ENCODE data around the gene USP9X. TPM values are rescaled to one million over a fixed set of nuclear protein-coding genes. Genes with fewer than 3 reads are reported as not detected.
"Not testable (repeated sequence)": the region's sequence is repeated elsewhere in the genome, so short reads cannot be mapped to it uniquely, and the experiment has no call there.

USP9X gene
- total RNA-seq, 2 experiments from 2014 or later: 44.9 to 47.3 TPM

DNA sequence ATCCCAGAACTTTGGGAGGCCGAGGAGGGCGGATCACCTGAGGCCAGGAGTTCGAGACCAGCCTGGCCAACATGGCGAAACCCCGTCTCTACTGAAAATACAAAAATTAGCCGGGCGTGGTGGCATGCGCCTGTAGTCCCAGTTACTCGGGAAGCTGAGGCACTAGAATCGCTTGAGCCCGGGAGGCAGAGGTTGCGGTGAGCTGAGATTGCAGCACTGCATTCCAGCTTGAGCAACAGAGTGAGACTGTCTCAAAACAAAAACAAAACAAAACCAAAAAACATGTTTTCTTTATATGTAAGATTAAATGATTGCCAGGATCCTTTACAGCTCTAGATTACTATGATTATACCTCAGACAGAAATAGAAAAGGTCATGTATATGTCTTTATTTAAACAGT lies 66.5 kb downstream of the USP9X start:
- peaks cover 20% of the 10 kb centered on the region for H3K36me3 Mint-ChIP-seq
- H3K4me3 Mint-ChIP-seq; ATAC-seq; H3K4me1 Mint-ChIP-seq; H3K9me3 Mint-ChIP-seq (ENCODE audit: low read depth); CTCF ChIA-PET; DNase-seq; H3K27me3 Mint-ChIP-seq; H3K27ac Mint-ChIP-seq: not testable (repeated sequence)

DNA sequence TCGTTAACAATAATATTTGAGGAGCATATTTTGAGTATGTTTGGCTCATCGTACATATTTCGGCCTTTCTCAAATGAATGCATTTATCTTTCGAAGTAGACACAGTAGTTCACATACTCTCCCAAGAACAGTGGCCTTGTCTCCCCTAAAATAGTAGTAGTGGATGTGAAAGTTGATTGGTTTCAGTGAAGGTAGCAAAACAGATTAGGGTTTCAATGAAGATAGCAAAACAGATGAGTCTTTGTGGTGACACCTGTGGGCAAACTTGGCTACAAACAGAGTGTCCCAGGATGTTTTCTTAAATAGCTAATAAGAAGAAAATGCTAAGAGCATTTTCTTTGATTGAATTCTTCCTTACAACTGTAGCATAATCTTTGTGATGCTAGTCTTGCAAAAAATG lies 67.0 kb downstream of the USP9X start:
- no peak for DNase-seq
- H3K27me3 Mint-ChIP-seq: no peaks in the 10 kb centered on the region
- CTCF ChIA-PET: no interaction called here

DNA sequence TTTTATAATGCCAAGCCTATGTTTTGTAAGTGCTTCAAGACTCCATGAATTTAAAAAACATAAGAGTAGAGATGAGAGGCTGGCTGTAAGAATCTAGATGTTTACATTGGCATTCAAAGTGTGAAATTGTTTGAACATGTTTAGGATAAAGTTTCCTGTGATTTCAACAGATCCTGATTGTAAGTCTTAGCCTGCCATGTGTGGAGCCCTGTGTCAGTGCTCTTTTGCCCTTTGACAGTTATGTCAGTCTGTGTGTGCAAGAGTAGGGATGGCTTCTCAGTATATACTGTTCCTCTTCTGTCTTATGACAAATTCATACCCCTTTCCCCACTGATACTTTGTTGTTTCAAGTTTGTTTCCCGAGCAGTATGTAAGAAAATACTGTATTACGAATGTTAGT lies 68.2 kb downstream of the USP9X start:
- CTCF ChIA-PET: no interaction called here
- Mint-ChIP-seq H3K4me1 (peaks cover 2% of the 10 kb centered on the region), H3K27ac (no peak overlapping the region), H3K36me3 (peaks cover 26% of the 10 kb centered on the region), H3K9me3 (ENCODE audit: low read depth) (no peaks in the 10 kb centered on the region), H3K4me3 (no peak overlapping the region), H3K27me3 (no peaks in the 10 kb centered on the region)
- DNase-seq (no peak), ATAC-seq (no peak)

More for the DNA sequence above, 67.0 kb downstream of the USP9X start:
- peaks cover 22% of the 10 kb centered on the region for H3K36me3 Mint-ChIP-seq
- no peak overlapping the region for H3K4me3 Mint-ChIP-seq
- no peak for ATAC-seq
- no peak overlapping the region for H3K27ac Mint-ChIP-seq
- peaks cover 2% of the 10 kb centered on the region for H3K4me1 Mint-ChIP-seq
- no peaks in the 10 kb centered on the region for H3K9me3 Mint-ChIP-seq (ENCODE audit: low read depth)

DNA sequence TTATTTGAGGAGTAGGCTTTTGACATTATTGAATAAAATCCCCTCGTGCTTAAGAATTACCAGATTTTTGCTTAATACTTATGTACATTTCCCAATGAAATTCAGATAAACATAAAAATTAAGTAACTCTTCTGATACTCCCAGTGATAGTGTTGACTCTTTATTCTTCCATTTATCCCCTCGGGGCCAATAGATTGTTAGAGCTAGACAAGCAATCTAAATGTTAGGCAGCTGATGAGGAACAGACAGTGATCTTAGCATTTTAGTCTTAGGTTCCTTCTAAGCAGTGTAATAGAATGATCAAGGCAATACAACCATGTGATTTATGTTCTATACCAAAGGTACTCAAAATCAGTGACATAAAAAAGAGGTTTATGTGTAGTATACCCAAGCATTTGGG lies 68.7 kb downstream of the USP9X start:
- CTCF ChIA-PET: no interaction called here
- H3K4me3 Mint-ChIP-seq: no peak overlapping the region
- H3K27me3 Mint-ChIP-seq: no peaks in the 10 kb centered on the region
- H3K9me3 Mint-ChIP-seq (ENCODE audit: low read depth): no peaks in the 10 kb centered on the region
- no peak for DNase-seq
- peaks cover 2% of the 10 kb centered on the region for H3K4me1 Mint-ChIP-seq
- peaks cover 24% of the 10 kb centered on the region for H3K36me3 Mint-ChIP-seq
- ATAC-seq: no peak
- no peak overlapping the region for H3K27ac Mint-ChIP-seq

DNA sequence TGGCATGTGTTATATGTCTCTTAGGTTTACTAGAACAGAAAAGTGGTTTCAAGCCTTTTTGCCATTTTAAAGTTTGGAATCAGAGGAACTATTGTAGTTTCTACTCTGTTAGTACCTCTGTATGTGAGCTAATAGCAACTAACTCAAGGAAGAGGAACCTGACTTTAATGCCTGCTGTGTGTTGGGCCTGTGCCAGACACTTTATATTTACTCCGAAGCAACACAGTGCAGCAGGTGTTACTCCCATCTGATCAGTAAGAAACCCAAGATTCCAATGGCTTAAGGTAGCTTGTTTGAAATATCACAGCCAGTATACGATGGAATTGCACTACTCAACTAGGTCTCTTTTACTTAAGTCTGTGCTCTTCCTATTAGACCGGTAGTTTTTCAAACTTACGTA lies 79.2 kb downstream of the USP9X start:
- CTCF ChIA-PET: no interaction called here
- Mint-ChIP-seq H3K4me3 (no peak overlapping the region), H3K27ac (no peak overlapping the region), H3K4me1 (no peaks in the 10 kb centered on the region), H3K9me3 (ENCODE audit: low read depth) (no peaks in the 10 kb centered on the region), H3K36me3 (peaks cover 21% of the 10 kb centered on the region), H3K27me3 (no peaks in the 10 kb centered on the region)
- no peak for ATAC-seq
- DNase-seq: no peak

DNA sequence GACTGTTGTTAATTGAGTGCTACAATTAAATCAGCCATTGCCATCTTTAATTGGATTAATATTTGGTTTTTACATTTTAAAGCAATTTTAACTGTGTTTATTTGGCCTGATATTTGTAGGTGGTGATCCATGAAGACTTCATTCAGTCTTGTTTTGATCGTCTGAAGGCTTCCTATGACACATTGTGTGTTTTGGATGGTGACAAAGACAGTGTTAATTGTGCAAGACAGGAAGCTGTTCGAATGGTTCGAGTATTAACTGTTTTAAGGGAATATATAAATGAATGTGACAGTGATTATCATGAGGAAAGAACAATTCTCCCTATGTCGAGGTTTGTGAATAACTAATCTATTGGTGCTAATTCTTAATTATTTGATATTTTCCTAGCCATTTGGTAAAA lies 82.6 kb downstream of the USP9X start:
- Mint-ChIP-seq H3K36me3 (peaks cover 36% of the 10 kb centered on the region), H3K4me3 (no peak overlapping the region), H3K27me3 (no peaks in the 10 kb centered on the region), H3K27ac (no peak overlapping the region), H3K9me3 (ENCODE audit: low read depth) (no peaks in the 10 kb centered on the region), H3K4me1 (no peaks in the 10 kb centered on the region)
- no peak for ATAC-seq
- no peak for DNase-seq
- CTCF ChIA-PET: no interaction called here

DNA sequence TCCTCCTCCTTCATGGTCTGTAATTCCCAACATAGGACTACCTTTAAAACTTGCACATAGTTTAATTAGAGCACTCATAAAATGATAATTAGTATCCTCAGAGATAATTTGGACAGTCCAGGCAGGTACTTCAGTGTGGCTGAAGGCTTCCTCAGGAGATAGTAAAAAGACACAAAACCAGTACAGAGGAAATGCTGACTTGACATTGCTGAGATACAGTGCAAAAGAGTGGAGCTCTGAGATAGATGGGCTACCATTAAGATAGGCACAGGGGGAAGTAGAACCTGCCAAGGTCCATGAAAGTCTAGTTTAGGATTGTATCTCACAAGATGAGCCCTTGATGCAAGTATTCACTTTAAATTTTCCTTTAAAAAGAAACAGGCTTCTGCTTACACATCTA lies 91.0 kb downstream of the USP9X start:
- Mint-ChIP-seq H3K36me3 (peaks cover 36% of the 10 kb centered on the region), H3K27me3 (no peaks in the 10 kb centered on the region), H3K27ac (no peak overlapping the region), H3K4me1 (peaks cover 32% of the 10 kb centered on the region), H3K4me3 (no peak overlapping the region), H3K9me3 (ENCODE audit: low read depth) (no peaks in the 10 kb centered on the region)
- CTCF ChIA-PET: interaction anchor here (0.7 kb wide), 1 partner anchor 266 kb away, joined by 3 read pairs; no protein-coding TSS in a partner anchor
- ATAC-seq: no peak
- DNase-seq: no peak

DNA sequence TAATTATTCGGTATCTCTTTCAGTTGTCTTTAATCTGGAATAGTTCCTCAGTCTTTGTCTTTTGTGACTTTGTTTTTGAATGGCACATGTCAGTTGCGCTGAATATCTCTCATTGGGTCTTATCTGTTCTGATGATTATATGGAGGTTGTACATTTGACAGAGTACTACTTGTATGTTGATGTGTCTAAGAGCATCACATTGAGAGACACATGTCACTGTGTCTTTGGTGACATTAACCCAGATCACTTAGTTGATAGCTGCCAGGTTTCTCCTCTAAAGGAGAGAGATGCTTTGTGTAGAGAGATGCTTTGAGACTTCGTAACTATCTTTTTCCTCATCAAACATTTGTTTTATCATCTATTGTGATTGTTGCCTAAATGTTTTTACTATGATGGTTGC lies 92.1 kb downstream of the USP9X start:
- H3K9me3 Mint-ChIP-seq (ENCODE audit: low read depth): no peaks in the 10 kb centered on the region
- H3K36me3 Mint-ChIP-seq: peaks cover 30% of the 10 kb centered on the region
- CTCF ChIA-PET: no interaction called here
- ATAC-seq (no peak), DNase-seq (no peak)
- no peak overlapping the region for H3K4me3 Mint-ChIP-seq
- H3K27me3 Mint-ChIP-seq: no peaks in the 10 kb centered on the region
- no peak overlapping the region for H3K27ac Mint-ChIP-seq
- peaks cover 38% of the 10 kb centered on the region for H3K4me1 Mint-ChIP-seq

DNA sequence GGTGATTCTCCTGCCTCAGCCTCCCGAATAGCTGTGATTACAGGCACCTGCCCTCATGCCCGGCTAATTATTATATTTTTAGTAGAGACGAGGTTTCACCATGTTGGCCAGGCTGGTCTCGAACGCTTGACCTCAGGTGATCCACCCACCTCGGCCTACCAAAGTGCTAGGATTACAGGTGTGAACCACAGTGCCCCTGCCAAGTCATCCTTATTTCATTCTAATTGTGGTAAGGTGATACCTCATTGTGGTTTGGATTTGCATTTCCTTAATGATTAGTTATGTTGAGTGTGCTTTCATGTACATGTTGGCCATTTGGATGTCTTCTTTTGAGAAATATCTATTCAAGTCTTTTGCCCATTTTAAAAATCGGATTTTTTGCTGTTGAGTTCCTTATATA lies 93.0 kb downstream of the USP9X start:
- Mint-ChIP-seq H3K27ac (peak overlapping the region; percentile 54), H3K9me3 (ENCODE audit: low read depth) (no peaks in the 10 kb centered on the region), H3K4me3 (no peak overlapping the region), H3K27me3 (no peaks in the 10 kb centered on the region), H3K4me1 (peaks cover 40% of the 10 kb centered on the region), H3K36me3 (peaks cover 24% of the 10 kb centered on the region)
- CTCF ChIA-PET: no interaction called here
- DNase-seq (no peak), ATAC-seq (no peak)

DNA sequence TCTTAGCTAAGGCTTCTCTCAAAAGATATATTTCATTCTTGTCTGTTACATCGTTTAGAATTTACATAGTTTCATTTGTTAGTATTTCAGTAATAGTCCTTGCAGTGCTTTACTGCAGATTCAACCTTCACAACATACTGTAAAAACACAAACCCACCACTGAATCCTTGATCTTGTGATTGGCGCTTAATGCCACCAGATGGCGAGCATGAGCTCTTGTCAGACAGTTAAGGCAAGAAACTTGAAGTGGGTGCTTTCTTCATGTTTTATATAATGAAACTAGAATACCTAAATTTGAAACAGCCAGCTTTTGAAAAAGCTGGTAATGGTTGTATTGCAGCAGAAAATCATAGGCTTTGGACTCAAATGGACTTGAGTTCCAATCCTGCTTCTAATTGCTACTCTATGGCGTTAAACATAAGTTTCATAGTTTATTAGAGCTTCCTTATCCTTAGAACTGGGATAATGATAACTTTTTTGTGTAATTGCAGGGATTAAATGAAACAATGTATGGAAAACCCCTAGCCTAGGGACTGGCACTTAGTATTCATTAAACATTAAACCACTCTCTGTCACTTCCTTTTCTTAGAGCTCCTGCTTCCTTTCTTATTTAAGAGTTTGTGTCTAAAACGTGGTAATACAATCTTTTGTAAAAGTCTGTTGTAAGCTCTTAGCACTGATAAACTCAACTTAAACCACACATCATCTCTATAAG lies 95.1 kb downstream of the USP9X start:
- CTCF ChIA-PET: interaction anchor here (0.7 to 2.8 kb wide), 16 partner anchors 11 to 976 kb away, joined by 3 to 31 read pairs (median 4); no protein-coding TSS in a partner anchor
- ATAC-seq (peak; percentile 76), DNase-seq (peak; percentile 65)
- H3K36me3 Mint-ChIP-seq: peaks cover 22% of the 10 kb centered on the region
- H3K4me3 Mint-ChIP-seq: no peak overlapping the region
- H3K9me3 Mint-ChIP-seq (ENCODE audit: low read depth): no peaks in the 10 kb centered on the region
- H3K27ac Mint-ChIP-seq: peak overlapping the region; percentile 80
- peaks cover 53% of the 10 kb centered on the region for H3K4me1 Mint-ChIP-seq
- no peaks in the 10 kb centered on the region for H3K27me3 Mint-ChIP-seq

DNA sequence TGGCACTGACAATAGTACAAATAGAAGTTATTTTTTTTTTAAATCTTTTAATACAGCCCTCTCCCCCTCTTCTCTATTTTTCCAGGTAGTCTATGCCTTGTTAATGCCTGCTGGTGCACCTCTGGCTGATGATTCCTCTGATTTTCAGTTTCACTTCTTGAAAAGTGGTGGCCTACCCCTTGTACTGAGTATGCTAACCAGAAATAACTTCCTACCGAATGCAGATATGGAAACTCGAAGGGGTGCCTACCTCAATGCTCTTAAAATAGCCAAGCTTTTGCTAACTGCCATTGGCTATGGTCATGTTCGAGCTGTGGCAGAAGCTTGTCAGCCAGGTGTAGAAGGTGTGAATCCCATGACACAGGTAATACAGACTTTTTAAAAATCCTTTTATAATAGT lies 99.1 kb downstream of the USP9X start:
- Mint-ChIP-seq H3K9me3 (ENCODE audit: low read depth) (no peaks in the 10 kb centered on the region), H3K36me3 (peaks cover 32% of the 10 kb centered on the region), H3K27me3 (no peaks in the 10 kb centered on the region), H3K4me1 (peaks cover 32% of the 10 kb centered on the region), H3K4me3 (no peak overlapping the region), H3K27ac (peak overlapping the region; percentile 78)
- peak; percentile 77 for ATAC-seq
- CTCF ChIA-PET: interaction anchor here (1.0 to 2.4 kb wide), 2 partner anchors 9 to 13 kb away, joined by 3 to 6 read pairs; no protein-coding TSS in a partner anchor
- no peak for DNase-seq

DNA sequence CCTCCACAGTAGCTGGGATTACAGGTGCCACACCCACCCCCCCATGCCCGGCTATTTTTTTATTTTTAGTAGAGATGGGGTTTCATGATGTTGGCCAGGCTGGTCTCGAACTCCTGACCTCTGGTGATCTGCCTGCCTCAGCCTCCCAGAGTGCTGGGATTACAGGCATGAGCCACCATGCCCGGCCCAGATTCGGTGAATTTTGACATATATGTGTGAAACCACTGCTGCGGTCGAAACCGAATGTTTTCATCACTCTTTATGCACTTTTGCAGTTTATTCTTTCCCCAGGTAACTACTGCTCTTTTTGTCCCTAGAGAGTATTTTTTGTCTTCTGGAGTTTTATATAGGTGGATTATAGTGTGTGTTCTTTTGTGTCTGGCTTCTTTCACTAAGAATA lies 101.7 kb downstream of the USP9X start:
- not testable (repeated sequence) for DNase-seq; ATAC-seq; H3K27me3 Mint-ChIP-seq; H3K27ac Mint-ChIP-seq; H3K4me3 Mint-ChIP-seq; H3K9me3 Mint-ChIP-seq (ENCODE audit: low read depth)
- CTCF ChIA-PET: interaction anchor here (0.6 kb wide), 1 partner anchor 23 kb away, joined by 3 read pairs; no protein-coding TSS in a partner anchor
- H3K4me1 Mint-ChIP-seq: peaks cover 19% of the 10 kb centered on the region
- H3K36me3 Mint-ChIP-seq: peaks cover 45% of the 10 kb centered on the region

DNA sequence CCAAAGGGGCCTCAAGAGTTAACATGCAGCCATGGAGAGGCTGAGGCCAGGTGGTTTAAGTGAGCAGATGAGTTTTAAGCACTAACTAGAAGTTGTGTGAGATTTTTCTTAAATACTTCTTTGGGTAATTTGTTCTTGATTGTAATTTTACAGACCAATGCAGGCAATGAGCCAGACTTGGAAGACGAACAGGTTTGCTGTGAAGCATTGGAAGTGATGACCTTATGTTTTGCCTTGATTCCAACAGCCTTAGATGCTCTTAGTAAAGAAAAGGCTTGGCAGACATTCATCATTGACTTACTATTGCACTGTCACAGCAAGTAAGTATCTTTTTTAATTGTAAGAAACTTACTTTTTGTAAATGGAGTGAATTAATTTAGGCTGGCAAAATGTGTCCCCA lies 103.9 kb downstream of the USP9X start:
- H3K4me3 Mint-ChIP-seq: no peak overlapping the region
- no peaks in the 10 kb centered on the region for H3K9me3 Mint-ChIP-seq (ENCODE audit: low read depth)
- CTCF ChIA-PET: no interaction called here
- H3K36me3 Mint-ChIP-seq: peaks cover 50% of the 10 kb centered on the region
- no peak for ATAC-seq
- H3K4me1 Mint-ChIP-seq: peaks cover 6% of the 10 kb centered on the region
- DNase-seq: no peak
- no peak overlapping the region for H3K27ac Mint-ChIP-seq
- H3K27me3 Mint-ChIP-seq: no peaks in the 10 kb centered on the region

DNA sequence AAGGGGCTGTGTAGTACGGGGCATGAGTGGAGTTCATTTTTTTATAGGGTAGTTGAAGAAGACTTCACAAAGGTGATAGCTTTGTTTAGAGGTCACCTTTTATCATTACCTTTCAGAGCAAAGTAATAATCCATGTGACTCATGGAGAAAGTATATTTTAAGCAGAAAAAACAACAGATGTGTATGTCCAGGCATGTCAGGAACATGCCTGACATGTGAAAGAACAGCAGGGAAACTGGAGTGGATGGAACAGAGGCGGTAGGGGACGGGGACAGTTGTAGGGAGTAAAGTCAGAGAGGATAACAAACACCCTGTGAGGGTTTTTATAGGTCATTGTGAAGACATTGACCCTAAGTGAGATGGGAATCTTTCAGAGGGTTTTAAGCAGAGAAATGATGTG lies 107.6 kb downstream of the USP9X start:
- CTCF ChIA-PET: interaction anchor here (1.1 kb wide), 1 partner anchor 12 kb away, joined by 5 read pairs; no protein-coding TSS in a partner anchor
- Mint-ChIP-seq H3K27ac (peak overlapping the region; percentile 29), H3K4me1 (no peaks in the 10 kb centered on the region), H3K36me3 (peaks cover 49% of the 10 kb centered on the region), H3K27me3 (no peaks in the 10 kb centered on the region), H3K4me3 (no peak overlapping the region), H3K9me3 (ENCODE audit: low read depth) (peaks cover 3% of the 10 kb centered on the region)
- no peak for ATAC-seq
- no peak for DNase-seq
